GM21529 (cell line): ENCODE data around the gene NAA60.
"Not testable (repeated sequence)": the region's sequence is repeated elsewhere in the genome, so short reads cannot be mapped to it uniquely, and the experiment has no call there.

Experiments used
- ATAC-seq: cut with Tn5 transposase; IDR thresholded peaks from one replicate; pipeline ENCODE4 v1.9.1; 2021; ENCODE audit not compliant: unreplicated experiment

Gene NAA60

GRCh38 chr16:3461151-3461550, 17.7 kb downstream of the NAA60 start:
- no peak for ATAC-seq

- no peak for ATAC-seq
Measured at GRCh38 chr16:3465301-3465700, 21.8 kb downstream of the NAA60 start.

DNA sequence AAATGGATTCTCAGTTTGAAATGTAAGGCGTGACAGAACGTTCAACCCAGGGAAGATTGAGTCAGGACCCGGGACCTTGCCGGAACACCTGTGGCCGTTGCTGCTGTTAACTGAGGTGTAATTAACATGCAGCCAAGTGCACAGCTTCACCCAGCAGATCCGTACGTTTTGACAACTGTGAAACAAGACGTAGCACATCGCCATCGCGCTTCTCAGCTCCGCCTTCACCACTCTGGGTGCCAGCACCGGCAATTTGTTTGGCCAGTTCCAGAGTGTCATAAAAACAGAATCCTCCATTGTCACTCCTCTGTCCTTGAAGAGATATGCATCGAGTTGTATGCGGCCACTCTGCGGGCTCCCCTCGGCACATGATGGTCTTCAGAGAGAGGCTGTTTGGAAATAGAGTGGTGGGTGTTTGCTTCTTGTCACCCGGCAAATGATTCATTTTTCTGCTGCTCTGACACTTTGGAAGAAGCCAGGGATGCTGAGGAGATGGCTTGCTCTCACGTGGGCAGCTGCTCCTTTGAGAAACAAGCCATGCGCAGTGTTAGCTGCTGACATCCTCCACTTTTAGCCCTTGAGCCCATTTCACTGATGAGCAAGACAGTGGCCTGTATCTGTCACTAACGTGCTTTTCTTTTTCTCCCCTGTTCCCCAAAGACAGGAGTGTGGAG, 22.6 kb downstream of the NAA60 start:
- no peak for ATAC-seq

GRCh38 chr16:3467182-3467581, 23.7 kb downstream of the NAA60 start:
- no peak for ATAC-seq

GRCh38 chr16:3467921-3468320, 24.4 kb downstream of the NAA60 start:
- no peak for ATAC-seq

DNA sequence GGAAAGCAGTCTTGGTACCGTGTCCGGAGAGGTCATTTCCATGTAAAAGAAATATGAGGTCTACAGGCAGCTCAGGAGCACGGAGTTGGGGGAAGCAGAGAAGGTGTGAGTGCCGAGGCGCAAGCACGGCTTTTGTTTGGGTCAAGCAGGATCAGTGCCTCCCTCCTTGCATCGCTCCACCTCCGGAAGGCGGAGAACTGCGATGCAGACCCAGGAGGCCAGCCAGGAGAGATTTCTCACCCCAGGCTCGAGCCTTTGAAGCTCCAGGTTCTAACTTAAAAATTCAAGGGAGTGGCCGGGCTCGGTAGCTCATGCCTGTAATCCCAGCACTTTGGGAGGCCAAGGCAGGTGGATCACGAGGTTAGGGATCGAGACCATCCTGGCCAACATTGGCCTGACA, 25.0 kb downstream of the NAA60 start:
- ATAC-seq, result no peak

DNA sequence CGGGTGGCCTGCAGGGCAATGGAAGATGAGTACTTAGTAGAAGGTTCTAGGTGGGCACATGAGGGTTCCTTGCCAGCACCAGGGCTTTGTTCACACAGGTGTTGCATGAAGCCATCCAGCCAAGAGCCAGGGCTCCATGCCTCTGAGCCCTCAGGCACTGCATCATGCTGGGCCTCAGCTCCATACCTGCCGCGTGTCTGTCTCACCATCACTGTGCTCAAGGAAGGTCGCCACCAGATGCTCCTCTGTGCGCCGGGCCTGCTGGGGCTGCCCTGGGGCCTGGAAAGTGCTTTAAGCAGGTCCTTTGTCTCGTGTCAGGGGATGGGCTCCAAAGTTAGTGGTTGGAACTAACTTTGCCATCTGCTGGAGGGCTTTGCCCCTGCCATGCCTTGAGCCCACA, 26.3 kb downstream of the NAA60 start:
- ATAC-seq, result no peak

DNA sequence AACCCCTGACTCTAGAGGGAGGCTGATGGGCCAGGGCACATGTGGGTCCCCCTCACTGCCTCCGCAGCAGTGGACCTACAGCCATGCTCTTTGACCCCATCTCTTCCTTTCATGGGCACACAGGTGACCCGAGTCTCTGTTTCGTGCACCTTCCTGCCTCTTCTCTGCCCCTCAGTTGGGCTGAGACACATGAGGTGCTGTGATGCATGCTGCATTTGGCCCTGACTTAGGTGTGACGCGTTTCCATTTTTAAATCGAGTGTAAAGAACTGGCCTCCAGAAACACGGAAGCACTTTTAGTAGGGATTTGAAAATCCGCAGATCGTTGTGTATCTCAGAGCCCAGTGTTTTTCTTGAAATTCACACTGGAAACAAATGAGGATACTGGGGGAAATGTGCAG, 27.2 kb downstream of the NAA60 start:
- no peak for ATAC-seq

DNA sequence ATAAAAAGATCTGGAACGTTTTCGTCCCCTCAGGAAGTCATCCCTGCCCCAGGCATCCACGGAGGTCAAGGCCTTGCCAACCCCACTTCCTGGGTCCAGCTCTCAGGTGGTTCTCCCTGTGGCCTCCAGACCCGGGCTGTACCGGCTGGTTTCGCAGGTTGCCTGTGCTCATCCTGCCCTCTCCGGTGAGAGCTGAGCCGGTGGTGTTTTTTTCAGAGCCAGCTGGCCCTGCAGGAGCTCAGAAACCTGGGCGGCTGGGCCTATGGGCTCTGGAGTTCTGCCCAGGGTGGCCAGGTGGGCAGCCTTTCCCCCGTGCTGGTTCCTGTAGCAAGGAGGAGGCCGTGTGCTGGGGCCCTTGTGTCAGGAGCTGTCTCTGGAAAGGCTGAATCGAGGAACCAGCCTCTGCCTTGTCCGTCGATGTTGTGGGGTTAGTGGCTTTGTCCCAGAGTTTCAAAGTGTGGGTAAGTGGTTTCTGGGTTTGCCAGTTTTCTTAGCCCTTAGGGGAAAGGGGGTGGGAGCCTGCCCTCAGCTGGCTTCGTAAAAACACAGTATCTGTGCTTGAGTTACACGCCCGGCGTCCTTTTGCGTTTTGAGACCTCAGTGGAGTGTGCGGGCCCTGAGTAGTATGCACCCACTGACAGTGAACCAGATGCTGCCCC, 28.2 kb downstream of the NAA60 start:
- no peak for ATAC-seq

DNA sequence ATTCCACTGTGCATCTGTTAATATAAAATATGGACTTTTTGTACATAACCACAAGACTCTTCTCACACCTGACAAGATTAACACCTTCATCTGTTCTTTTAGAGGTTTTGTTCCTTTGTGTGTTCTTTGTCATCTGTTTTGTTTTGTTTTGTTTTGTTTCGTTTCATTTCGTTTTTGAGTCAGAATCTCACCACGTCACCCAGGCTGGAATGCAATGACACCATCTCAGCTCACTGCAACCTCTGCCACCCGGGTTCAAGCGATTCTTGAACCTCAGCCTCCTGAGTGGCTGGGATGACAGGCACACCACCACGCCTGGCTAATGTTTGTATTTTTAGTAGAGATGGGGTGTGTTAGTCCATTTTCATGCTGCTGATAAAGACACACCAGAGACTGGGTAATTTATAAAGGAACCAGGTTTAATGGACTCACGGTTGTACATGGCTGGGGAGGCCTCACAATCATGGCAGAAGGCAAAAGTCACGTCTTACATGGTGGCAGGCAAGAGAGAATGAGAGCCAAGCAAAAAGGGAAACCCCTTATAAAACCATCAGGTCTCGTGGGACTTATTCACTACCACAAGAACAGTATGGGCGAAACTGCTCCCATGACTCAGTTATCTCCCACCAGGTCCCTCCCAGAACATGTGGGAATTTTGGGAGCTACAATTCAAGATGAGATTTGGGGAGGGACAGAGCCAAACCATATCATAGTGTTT, 29.6 kb downstream of the NAA60 start:
- ATAC-seq, result no peak

DNA sequence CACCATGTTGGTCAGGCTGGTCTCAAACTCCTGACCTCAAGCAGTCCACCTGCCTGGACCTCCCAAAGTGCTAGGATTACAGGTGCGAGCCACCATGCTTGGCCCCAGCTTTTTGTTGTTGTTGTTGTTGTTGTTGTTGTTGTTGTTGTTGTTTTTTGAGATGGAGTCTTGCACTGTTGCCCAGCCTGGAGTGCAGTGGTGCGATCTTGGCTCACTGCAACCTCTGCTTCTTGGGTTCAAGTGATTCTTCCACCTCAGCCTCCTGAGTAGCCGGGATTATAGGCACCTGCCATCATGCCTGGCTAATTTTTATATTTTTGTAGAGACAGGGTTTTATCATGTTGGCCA, 30.1 kb downstream of the NAA60 start:
- not testable (repeated sequence) for ATAC-seq

- no peak for ATAC-seq
Measured at GRCh38 chr16:3474136-3474779, 30.8 kb downstream of the NAA60 start.

- not testable (repeated sequence) for ATAC-seq
Measured at GRCh38 chr16:3474870-3475269, 31.4 kb downstream of the NAA60 start.

DNA sequence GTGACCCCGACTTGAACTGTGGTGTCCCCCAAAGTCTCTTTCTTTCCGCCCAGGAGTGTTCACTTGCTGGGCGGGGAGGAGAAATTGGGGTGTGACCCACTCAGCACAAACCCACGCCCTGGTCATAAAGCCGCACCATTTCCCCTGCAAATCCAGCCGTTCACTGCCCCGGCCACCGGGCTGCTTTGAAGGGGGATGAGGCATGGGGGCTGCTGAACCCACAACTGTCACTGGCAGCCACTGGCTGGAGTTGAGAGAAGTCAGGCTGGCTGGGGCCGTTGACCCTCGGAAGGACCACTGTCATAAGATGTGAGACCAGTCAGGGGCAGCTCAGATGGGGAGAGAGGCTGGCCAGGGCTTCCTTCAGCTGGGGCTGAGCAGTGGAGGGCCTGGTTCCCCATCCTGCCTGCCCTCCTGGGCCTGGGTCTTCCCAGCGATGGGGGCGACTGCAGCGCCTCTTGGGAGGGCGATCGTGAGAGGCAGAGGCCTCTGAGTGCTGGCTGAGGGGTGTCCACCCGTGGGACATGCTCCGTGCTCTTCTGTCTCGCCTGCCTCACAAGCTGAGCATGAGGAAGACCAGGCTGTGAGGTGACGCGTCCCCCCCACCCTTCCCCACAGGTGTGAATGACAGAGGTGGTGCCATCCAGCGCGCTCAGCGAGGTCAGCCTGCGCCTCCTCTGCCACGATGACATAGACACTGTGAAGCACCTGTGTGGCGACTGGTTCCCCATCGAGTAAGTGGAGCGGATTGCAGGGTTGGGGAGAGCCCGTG, 32.3 kb downstream of the NAA60 start:
- no peak for ATAC-seq

- ATAC-seq, result no peak
Measured at GRCh38 chr16:3476409-3476808, 32.9 kb downstream of the NAA60 start.

GRCh38 chr16:3478242-3478925, 34.9 kb downstream of the NAA60 start:
- no peak for ATAC-seq

DNA sequence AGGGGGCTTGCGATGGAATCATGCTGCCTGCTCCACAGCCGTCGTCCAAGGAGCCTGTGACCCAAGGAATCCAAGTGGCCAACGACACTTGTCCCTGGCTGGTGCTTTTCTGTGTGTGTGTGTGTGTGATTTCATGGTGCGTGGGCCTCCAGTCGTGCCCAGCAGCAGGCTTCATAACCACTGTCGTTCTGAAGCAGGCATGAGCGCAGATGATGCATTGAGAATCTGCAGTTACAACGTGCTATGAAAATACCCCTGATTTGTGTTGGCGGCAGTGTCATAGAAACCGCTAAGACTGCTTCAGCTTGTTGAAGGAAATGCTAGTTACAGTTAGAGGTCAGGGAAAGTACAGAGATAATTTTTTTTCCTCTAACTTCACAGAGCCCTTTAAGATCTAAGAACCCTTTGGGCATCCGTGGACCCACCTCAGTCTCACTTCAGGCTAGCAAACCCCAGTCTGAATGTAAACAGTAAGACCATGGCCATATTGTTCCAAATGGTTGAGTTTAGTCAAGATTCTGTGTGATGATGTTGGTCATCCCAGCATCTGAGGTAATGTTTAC, 36.3 kb downstream of the NAA60 start:
- ATAC-seq, result no peak

GRCh38 chr16:3480901-3481695, 37.6 kb downstream of the NAA60 start:
- ATAC-seq, result no peak
